ENCODE measurements around the gene C1orf105.
"Not testable (repeated sequence)": the region's sequence is repeated elsewhere in the genome, so short reads cannot be mapped to it uniquely, and the experiment has no call there.

C1orf105 gene, protein sequence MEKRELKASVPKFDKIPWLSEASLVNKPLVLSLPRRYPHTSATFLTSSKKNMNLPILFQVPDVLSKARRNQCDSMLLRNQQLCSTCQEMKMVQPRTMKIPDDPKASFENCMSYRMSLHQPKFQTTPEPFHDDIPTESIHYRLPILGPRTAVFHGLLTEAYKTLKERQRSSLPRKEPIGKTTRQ

DNA sequence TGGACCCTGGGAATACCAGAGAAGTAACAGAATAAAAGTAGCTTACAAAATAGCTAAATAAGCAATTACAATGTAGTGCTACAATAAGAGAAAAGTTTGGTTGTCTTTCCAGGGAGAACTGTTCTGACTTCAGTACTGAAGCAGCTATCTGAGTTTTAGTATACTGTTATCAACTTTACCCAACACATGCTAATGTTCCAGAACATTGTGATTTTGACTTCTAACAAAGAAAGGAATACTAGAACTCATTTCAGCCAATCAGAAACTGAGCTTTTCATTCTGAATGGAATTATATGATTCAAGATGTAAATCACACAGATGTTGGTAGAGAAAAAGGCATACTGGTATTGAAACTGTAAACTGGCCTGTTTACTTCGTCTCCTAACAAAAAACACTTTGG is at the start of gene C1orf105:
TSS of gene C1orf105 (plus strand) at position 301 of the 400 bp plus-strand sequence. CDS start 201 bp downstream, outside the sequence.
- no peak for DNase-seq

DNA sequence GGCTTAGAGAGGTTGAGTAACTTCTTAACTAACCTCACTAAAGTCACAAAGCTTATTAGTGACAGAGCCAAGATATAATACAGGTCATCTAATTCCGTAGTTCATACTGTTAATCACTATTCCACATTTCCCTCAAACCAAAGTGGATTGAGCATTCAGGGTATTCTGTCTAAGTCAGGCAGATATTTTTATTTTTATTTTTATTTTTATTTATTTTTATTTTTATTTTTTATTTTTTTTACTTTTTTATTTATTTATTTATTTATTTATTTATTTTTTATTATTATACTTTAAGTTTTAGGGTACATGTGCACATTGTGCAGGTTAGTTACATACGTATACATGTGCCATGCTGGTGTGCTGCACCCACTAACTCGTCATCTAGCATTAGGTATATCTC is 48.8 kb upstream of the C1orf105 start:
- DNase-seq: not testable (repeated sequence)

DNA sequence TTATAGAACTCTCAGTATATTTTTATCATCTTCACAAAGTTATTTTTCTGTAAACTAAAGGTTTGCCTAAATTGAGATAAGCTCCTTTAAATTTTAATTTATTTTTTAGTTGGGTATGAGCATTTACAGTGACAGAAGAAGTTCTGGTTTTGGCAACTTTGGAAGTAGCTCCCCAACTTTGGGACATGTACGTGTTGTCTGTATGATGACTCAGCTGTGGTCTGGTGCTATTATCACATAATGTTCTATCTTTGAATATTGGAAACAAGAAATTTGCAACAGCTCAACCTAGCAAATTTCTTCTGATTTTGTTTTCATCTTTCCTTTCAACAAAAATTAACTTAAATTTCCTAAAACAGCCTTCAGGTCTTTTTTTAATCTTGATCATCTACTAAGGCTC is 46.6 kb upstream of the C1orf105 start:
- DNase-seq: no peak

DNA sequence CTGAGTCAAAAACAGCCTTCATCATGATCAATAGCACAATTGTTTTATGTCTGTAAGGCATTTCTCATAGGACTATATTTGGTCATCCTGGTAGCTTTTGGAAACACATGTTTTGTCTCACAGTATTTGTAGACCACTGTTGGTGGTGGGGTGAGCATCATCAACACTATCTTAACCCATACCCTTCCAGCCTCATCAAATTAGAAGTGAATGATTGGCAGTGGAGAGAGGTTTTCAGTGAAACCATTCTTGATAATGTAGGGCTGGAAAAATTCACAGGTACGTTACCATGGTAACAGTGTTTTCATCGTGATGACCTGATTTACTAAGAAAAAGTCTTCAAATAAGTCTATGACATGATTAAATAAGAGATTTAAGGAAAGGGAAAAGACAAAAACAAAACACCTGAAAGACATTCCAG is 45.3 kb upstream of the C1orf105 start:
- no peak for DNase-seq

DNA sequence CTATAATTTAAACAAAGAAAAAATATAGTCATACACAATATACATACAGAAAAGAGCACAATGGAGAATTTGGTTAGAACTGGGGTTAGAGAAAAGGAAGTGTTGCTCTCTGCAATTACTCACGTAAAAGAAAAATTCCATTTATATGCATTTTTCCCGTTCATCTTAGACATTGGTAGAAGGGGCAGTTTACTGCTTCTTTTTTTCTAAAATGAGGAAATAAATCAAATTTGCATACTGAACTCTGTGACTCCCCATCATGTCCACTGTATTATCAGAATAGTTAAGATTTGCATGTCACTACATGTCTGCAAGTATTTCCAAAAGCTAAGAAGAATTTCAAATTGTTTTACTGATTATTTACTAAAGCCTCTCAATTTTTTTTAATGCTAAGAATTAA is 44.1 kb upstream of the C1orf105 start:
- DNase-seq: no peak

DNA sequence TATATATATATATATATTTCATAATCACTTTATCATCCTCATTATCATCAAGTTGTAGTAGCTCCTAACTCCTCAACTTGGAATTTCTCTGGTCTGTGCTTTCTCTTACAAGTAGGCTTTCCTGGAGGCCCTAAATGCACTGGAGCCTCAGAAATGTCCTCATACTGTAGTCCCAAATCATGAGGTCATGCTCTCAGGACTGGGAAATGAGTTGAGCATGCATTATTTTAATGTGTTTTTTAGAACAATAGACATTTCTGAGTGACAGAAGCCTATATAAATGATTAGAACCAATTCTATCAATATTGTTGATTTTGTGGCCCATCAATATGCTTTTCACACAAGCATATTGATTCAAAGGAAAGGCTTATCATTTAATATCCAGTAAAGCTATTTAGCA is 42.9 kb upstream of the C1orf105 start:
- no peak for DNase-seq

DNA sequence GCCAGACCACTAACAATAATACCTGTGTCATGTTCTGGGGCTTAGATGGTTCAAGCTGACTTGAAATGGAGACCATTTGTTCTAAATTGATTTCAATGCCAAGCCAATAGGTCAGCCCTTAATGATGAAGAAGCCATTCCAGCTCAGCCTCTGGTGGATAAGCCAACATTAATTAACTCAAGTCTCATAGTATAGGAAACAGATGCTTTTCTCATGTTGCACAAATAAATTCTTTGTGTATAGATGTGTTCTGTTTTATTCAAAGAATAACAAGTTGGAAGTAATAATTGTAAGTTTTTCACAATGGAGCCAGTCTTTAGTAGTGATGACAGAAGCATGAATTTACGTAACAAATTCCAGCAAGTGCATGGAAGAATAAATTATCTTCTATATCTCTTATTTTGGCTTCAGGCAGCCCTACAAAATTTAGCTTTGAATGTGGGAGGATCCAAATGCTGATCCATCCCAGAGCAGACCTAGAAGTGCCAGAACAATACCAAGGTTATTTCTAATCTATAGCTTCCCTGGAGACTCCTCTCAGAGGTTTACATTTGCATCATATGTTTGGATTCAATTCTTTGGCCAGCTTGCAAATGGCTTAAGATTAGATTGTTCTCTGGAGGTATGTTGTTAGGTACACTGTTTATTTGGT is 42.2 kb upstream of the C1orf105 start:
- no peak for DNase-seq

DNA sequence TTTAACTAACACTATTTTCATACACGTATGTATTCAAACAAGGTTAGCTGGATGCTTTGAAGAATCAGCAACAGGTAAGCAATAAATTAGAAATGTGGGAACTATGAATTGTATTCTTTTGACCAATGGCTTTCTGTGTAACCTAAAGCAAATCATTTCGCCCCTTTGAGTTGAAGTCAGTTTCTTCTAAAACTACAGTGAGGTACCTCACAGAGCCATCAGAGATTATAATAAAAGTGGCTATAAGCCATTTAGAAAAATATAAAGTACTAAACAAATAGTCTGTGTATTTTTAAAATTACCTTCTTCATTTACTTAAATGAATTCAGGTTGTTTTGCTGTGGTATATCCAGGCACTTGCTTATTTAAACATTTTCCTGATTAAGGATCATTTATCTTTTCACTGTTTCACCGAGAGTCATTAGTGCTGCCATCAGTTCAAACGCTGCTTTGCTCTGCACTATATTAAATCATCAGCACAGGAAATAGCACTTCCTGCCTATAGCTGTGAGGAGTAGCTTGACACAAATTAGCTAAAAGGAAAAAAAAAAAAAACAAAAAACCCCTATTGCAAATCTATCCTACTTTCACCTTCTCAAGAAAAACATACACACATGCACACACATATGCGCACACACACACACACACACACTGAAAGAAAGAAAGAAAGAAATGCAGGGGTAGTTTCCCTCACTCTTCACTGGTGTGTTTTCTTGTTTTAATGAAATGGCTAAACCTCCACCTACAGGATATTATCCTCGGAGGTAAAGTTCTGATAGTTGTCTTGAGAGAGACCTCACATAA is 39.8 kb upstream of the C1orf105 start:
- no peak for DNase-seq

DNA sequence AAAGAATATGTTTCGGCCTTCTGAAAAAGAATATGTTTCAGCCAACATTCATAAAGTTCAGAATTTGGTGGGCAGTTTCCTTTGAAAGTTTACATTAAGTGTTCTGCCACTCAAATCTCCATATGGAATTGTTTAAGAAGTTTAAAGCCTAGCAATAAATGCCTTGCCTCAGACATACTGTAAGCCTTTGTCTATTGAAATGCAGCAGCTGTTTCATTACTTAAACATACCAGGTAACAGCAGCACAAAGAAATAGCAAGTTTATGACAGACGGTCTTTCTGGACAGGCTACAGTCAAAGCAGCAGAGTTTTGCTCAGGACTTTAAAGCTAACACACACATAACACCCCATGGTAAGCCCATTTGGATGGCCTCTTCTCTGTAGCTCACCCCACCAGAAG is 38.5 kb upstream of the C1orf105 start:
- no peak for DNase-seq

DNA sequence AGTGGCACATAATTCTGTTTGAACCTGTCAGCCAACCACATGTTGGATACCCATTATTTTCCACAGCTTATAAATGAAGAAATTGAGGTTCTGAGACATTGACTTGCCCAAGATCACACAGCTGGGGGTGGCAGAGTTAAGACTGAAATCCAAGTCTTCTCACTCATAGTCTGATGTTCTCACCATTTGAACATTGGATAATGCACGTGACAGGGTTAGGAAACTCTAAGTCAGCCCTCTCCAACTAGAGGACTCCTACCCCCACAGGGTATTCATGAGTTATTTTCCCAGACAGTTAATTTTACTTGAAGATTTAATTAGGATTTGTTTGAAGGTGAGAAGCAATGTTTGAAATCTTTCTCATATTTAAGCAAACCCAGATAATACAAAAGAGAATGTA is 38.1 kb upstream of the C1orf105 start:
- no peak for DNase-seq

DNA sequence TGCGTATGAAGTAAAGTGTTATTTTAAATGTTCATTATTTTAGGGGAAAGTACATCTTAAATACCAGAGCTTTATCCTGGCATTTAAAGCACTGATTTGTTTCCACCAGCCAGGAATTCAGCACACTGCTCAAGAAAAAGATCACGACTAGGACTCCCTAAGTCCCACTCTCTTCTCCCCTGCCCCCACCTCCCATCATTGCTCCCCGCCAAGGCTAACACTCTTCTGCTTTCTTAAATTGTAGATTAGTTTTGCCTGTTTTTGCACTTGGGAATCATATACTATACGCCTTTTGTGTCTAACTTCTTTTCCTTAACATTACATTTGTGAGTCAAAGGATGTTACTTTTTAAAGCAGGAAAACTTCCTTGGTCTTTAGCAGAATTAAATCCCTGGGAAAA is 37.5 kb upstream of the C1orf105 start:
- no peak for DNase-seq

DNA sequence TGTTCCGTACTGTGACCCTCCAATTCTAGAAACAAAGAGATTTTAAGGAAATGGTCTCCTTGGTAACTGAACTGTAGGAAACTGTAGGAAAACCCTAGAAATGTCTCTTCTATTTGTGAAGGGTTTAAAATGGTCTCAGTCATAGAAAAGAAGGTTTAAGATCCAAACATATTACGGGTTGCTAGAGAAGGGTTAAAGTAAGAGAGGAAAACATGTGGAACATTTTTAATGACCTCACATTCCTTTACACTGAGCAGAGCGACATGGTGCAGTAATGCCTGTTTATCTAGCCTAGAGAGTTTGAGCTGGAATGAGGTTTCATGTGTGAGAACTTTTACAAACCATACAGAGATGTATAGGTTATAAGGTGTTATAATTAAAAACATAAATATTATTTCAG is 36.9 kb upstream of the C1orf105 start:
- DNase-seq: no peak

DNA sequence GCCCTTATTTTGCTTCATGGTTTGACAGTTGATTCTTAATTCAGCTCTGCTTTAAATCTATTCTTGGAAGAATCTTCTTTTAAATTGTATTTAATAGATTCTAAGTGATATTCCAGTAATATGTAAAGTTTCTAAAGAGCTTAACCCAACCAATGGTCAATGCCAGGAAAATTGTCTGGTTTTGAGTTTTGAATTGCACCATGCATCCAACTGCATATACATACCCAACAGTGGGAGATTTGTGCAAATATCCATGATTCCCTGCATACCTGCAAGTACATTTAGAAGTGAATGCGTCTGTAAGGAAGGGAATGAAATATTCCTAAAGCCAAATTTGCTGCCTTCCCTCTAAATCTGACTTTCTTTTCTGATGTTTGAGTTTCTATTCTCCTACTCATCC is 35.8 kb upstream of the C1orf105 start:
- DNase-seq: no peak

DNA sequence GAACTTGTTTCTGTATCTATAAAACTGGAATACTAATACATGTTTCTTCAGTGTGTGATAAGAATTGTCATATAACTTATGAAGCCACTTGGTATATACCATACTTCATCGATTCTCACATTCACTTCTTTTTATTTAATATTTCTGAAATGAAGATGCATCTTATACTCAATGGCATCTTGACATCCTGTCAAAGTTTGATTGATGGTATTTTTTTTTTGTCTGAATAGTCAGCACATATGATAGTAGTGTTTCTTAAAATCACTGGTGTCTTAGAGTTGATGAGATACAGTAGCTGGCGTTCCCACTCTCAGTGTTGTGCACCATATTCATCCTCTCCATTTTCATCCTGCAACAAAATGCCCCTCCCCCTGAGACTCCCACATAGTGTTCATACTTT is 34.4 kb upstream of the C1orf105 start:
- DNase-seq: no peak

DNA sequence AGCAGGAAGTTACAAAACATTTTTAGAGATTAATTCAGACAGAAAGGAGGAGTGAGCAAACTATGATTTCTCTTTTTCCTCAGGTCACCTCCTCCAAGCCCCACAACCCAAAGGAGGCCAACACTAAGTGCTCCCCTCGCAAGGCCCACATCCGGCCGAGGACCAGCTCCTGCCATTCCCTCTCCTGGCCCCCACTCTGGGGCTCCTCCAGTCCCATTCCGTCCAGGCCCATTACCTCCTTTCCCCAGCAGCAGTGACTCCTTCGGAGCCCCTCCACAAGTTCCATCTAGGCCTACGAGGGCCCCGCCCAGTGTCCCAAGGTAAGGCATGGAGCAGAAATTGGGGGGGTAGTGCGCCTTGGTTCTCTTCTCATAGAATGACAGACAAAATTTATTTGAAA is 32.0 kb upstream of the C1orf105 start:
- no peak for DNase-seq

DNA sequence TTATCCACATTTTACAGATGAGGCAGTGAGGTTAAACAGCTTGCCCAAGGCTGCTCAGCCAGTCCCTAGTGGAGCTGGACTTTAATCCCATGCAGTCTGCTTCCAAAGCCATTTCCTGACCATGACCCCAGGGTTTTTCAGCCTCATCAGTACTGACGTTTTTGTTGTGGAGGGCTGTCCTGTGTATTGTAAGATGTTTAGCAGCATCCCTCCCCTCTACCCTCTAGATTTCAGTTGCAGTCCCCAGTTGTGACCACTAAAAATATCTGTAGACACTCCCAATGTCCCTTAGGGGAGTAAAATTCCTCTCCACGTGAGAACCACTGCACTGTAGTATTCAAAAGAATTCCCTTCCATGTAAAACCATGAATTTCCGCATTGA is 30.2 kb upstream of the C1orf105 start:
- DNase-seq: no peak

DNA sequence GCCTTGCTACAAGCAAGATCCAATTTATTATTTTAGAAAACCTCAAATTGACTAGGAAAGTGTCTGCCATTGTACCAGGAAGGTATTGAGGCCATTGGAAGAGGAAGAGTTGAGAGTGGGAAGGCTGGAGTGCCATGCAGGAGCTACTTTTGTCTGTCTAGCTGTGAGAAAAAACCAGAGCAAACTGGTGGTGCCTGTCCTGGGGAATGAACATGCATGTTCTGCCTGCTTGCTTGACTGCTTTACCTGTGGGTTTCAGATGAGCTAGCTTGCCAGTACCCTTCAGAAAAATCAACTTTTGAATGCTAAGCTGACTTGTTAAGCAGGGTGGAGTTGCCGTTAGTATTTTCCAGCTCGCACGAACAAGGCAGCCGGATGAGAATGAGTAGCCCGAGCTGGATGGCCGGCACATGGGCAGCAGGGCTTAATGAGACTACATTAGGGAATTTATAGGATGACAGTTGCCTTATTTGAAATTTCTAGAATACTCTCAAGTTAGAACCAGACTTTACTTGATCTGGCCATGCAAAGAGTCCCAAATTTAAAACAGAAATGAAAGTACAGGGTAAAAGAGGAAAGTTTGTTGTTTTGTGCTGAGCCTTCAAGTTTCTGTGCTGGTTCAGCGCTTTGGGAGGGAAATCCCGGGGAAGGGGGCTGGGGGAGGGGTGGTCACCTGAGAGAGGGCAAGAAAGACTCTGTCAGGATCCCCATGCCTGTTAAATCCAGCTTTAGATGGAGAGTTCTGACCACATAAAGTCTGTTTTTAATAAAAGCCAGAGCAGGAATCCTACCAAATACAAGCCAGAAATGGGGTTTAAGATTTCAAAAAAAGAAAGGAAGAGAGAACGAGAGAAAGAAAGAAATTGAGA is 29.6 kb upstream of the C1orf105 start:
- DNase-seq: no peak

DNA sequence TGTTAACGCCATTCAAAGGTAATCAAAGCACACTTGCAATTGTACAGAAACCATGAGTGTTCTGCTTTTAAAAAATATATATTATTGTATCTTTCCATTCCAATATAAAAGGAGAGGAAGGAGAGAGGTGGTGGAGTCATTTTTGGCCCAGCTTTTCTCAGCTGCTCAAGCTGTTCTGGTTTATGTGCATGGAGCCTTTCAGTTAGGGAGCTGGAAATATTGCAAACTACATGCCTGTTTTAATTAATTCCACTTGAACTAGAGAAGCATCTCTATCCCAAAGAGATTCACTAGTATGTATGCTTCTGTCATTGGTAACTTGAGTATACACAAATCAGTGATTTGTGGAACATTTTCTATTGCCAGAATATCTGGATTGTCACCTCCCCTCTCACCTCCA is 28.5 kb upstream of the C1orf105 start:
- no peak for DNase-seq

DNA sequence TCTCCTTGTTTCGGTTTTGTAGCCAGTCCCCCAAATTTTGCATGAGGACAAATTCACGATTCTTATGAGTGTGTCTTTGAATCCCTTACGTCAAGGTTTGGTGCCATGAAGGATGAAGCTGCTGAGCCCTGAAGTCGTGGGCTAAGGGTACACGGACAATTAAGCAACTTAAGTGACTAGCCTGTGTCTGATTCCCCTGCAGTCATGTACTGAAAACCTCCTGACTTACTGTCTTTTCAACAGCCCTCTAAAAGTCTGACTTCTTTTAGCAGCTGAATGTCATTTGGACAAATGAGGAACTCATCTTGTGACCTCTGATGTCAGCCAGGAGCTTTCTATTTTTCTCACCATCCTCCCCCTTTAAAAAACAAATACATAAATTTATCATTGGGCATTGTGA is 27.1 kb upstream of the C1orf105 start:
- no peak for DNase-seq

DNA sequence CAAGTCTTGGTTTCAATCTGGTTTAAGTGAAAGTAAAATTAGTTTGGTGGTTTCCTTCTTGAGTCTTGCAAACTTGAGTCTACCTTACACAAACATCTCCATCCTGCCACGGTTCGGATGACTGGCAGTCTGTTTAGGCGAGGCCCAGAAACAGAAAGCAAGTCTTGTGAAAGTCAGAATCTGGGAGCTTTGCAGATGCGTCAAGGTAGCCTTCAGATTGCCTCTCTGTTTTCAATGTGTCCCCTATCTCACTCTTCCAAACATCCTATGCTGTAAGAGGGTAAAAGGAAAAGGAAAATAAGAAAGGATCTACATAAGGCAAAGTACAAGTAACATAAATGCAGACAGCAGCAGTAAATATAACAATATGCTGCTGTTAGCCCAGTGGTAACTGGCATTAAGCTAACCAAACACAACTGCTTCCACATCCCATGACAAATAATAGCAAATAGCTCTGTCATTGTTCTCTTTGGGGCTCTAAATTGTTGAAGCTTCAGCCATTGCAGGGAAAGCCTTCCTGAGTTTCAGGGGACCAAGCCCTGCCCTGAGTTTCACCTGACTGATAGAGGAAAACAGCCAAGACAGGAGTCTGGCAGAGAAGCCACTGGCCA is 26.2 kb upstream of the C1orf105 start:
- no peak for DNase-seq

DNA sequence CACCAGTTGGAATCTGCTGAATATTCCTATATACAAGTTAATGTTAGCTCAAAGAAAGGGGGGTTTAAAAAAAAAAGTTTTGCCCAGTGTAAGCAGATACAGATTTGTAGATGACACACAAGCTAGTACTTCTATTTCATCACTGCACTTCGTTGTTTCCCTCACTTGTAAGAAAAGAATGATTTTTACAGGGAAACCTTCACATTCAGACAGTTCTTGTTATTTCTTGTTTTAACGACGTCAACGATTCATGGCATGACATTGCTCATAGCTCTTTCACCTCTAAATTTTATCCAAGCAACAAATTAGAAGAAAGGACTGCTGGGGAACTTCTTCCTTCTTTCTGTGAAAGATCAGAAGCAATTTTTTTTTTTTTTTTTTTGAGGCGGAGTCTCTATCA is 25.7 kb upstream of the C1orf105 start:
- DNase-seq: no peak

DNA sequence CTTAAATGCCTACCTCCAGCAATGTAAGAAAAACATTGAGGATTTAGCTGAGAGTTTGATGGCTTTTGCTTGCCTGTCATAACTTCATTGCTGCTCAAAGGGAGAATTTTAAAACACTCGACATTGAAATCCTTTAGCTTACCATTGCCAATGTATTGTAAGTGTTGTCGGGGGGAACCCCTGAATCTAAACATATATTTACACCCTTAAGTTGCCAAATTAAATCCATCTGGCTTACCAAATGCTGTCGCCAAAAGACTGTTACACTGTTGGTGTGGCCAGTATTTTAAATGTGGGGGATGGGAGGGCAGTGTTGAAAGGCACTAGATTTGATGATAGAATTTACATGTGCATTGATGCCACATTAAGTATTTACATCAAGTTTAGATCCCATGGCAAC is 24.9 kb upstream of the C1orf105 start:
- no peak for DNase-seq

DNA sequence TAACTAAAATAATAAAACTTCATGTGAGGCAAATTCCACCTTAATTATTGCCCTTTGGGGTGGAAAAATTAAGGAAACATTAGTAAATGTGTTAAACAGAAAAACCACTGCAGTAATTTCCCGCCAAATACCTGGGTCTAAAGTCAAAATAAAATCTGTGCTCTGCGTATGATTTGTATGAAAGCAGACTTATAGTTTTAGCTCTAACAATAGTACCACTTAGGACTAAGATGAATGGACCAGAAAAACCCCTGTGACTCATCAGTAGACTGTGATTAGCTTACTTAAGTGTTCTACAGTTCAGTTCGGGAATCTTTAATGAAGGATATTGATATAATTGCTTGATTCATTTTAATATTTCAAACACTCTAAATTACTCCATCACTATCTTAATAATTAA is 23.3 kb upstream of the C1orf105 start:
- DNase-seq: no peak
